GM06990 (cell line): Measurements from ENCODE around the gene GRID2.
"Not testable (repeated sequence)": the region's sequence is repeated elsewhere in the genome, so short reads cannot be mapped to it uniquely, and the experiment has no call there.

Experiments
- DNase-seq: peaks from one replicate; pipeline ENCODE4 v3.0.0-alpha.2; 2011; ENCODE audit not compliant: insufficient read length; ENCODE audit errors: extremely low read depth
- H3K27me3 ChIP-seq: replicated peaks from 2 replicates; pipeline ENCODE4 v1.6.0; 2011; ENCODE audit warnings: low read length; ENCODE audit not compliant: control insufficient read depth, insufficient read depth
- H3K36me3 ChIP-seq: 2 replicates; pipeline ENCODE4 v1.5.1; 2011; ENCODE audit warnings: low read length; ENCODE audit not compliant: control insufficient read depth, insufficient read depth
- H3K4me3 ChIP-seq: replicated peaks from 2 replicates; pipeline ENCODE4 v1.5.1; 2011; ENCODE audit warnings: low read depth, mild to moderate bottlenecking, control low read depth, low read length
- TF ChIP-seq, protein P1 (sequence below): IDR thresholded peaks from 2 replicates; pipeline ENCODE4 v1.5.1; 2011; ENCODE audit warnings: low read length, control low read depth, mild to moderate bottlenecking, inconsistent platforms; ENCODE audit not compliant: insufficient read depth, poor library complexity, severe bottlenecking

The GRID2 gene

DNA sequence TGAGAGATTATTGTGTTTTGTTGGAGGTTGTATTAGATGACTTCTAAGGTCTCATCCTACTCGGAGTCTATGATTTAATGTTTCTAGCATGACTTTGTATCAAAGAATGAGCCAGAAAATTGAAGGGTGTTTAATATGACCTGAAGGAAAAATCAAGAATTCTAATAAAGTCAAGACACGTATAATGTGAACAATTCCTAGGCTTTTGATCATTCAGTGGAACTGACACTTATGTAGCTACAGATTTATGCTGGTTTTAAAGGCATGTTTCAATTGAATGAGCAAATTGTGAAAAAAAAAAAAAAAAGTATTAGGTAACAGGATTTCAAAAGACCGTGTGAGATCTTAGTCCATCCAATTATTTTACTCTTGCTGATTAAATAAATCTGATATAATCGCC lies 64.9 kb downstream of the GRID2 start:
- TF ChIP-seq, protein P1, sequence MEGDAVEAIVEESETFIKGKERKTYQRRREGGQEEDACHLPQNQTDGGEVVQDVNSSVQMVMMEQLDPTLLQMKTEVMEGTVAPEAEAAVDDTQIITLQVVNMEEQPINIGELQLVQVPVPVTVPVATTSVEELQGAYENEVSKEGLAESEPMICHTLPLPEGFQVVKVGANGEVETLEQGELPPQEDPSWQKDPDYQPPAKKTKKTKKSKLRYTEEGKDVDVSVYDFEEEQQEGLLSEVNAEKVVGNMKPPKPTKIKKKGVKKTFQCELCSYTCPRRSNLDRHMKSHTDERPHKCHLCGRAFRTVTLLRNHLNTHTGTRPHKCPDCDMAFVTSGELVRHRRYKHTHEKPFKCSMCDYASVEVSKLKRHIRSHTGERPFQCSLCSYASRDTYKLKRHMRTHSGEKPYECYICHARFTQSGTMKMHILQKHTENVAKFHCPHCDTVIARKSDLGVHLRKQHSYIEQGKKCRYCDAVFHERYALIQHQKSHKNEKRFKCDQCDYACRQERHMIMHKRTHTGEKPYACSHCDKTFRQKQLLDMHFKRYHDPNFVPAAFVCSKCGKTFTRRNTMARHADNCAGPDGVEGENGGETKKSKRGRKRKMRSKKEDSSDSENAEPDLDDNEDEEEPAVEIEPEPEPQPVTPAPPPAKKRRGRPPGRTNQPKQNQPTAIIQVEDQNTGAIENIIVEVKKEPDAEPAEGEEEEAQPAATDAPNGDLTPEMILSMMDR = no peak
- H3K27me3 ChIP-seq = no peaks in the 10 kb centered on the region
- no peaks in the 10 kb centered on the region for H3K36me3 ChIP-seq
- no peak for DNase-seq
- H3K4me3 ChIP-seq = no peak overlapping the region

DNA sequence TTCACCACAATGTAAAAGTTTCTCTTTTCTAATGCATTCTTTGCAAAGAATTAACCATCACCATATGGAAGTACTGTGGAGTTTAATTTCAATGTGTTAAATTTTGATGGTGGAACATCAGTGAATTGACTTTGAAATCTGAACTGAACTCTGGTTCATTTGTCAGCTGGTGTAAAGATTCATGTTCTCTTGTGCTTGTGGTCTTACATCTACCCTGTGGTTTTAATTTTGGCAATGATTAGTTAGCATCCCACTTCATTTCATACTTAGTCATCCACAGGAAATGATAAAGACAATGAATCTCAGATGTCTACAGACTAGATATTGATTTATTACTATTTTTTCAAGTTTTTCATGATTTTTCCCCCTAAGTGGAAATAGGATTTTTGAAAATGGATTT lies 77.8 kb downstream of the GRID2 start:
- no peaks in the 10 kb centered on the region for H3K36me3 ChIP-seq
- TF ChIP-seq, protein P1 = no peak
- no peaks in the 10 kb centered on the region for H3K27me3 ChIP-seq
- no peak overlapping the region for H3K4me3 ChIP-seq
- no peak for DNase-seq

- TF ChIP-seq, protein P1 = no peak
These were observed 78.4 kb downstream of the GRID2 start for GRCh38 chr4:92382128-92382527.

GRCh38 chr4:92387459-92388069 lies 83.8 kb downstream of the GRID2 start:
- Histone ChIP-seq H3K4me3 (no peak overlapping the region), H3K36me3 (no peaks in the 10 kb centered on the region), H3K27me3 (no peaks in the 10 kb centered on the region)
- no peak for DNase-seq
- TF ChIP-seq, protein P1 = peak; percentile 34

More at GRCh38 chr4:92382128-92382527, 78.4 kb downstream of the GRID2 start:
- DNase-seq = no peak
- H3K27me3 ChIP-seq = no peaks in the 10 kb centered on the region
- no peak overlapping the region for H3K4me3 ChIP-seq
- no peaks in the 10 kb centered on the region for H3K36me3 ChIP-seq

DNA sequence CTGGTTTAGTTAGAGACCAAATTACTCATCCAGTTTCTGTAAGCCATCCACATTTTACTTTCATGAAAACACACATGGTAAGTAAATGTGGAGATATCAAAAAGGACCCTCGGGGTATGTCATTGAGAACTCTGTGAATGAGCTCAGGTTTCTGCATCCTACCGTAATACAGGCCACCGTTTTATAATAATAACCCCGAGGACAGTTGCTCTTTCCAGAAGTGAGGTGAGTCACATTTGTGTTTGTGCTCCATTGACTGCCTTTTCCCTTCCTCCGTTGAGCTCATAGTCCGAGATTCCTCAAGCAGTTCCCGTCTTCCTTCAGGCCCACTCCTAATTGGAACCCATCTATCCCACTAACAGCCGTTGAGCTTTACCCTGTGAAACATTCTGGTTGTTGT lies 95.3 kb downstream of the GRID2 start:
- Histone ChIP-seq H3K36me3 (no peaks in the 10 kb centered on the region), H3K27me3 (no peaks in the 10 kb centered on the region), H3K4me3 (no peak overlapping the region)
- DNase-seq = no peak
- TF ChIP-seq, protein P1 = no peak

- not testable (repeated sequence) for H3K36me3 ChIP-seq, H3K27me3 ChIP-seq, H3K4me3 ChIP-seq, DNase-seq
These were observed 99.8 kb downstream of the GRID2 start for GRCh38 chr4:92403525-92403924.
